Measurements from ENCODE around the gene PLSCR4.

PLSCR4 gene

DNA sequence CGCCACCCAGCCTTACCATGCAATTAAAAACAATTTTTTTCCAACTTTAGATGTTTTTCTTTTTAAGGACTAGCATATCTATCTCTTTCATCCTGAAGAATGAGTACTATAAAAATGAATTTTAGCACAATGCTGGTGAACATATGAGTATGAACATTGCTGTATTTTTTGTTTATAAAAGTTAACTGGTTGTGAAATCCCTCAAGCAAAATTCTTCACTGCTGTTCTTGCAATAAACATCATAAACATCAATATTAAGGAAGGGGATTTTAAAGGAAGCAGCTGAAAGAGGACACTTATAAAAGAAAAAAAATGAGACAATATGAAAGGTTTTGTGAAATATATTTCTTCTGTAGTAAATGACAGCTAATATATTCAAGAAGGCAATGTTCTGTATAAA is 3.0 kb downstream of the PLSCR4 start:
- POLR2A ChIA-PET, result no interaction called here
- Histone ChIP-seq H3K27ac (ENCODE audit: extremely low read depth, low read depth, low read length) (no peak overlapping the region), H3K4me3 (ENCODE audit: low read depth, low read length) (no peak overlapping the region), H3K9me3 (ENCODE audit: control insufficient read depth, insufficient read depth, low read depth, low read length) (no peaks in the 10 kb centered on the region), H3K4me1 (ENCODE audit: control insufficient read depth, insufficient read depth, low read length) (no peaks in the 10 kb centered on the region), H3K36me3 (ENCODE audit: control insufficient read depth in 2 of 2, insufficient read depth in 1 of 2, low read length in 2 of 2) (no peaks in the 10 kb centered on the region)
- CTCF ChIA-PET, result no interaction called here
- no peak for TF ChIP-seq MZF1 (tag by site-specific recombination; IDR thresholded peaks at IDR 0.05; ENCODE audit: borderline replicate concordance)
- TF ChIP-seq ZNF112 (tag by site-specific recombination; IDR thresholded peaks at IDR 0.05), result no peak
- no peak for TF ChIP-seq ZNF792 (tag by site-specific recombination; IDR thresholded peaks at IDR 0.05)
- TF ChIP-seq WT1 (tag by site-specific recombination; IDR thresholded peaks at IDR 0.05), result no peak
- TF ChIP-seq ZNF433 (tag by site-specific recombination; IDR thresholded peaks at IDR 0.05; ENCODE audit: low read depth), result no peak
- no peak for TF ChIP-seq ZIC2 (tag by site-specific recombination; IDR thresholded peaks at IDR 0.05)
- TF ChIP-seq ZNF266 (tag by site-specific recombination; IDR thresholded peaks at IDR 0.05; ENCODE audit: low read depth), result no peak
- no peak for TF ChIP-seq ZNF843 (tag by site-specific recombination; IDR thresholded peaks at IDR 0.05)
- TF ChIP-seq ZNF837 (tag by site-specific recombination; IDR thresholded peaks at IDR 0.05), result no peak
- no peak for TF ChIP-seq IKZF3 (tag by site-specific recombination; IDR thresholded peaks at IDR 0.05)
- TF ChIP-seq ZNF830 (tag by site-specific recombination; IDR thresholded peaks at IDR 0.05; ENCODE audit: low read depth), result no peak
- TF ChIP-seq KLF1 (tag by site-specific recombination; IDR thresholded peaks at IDR 0.05), result no peak
- TF ChIP-seq, protein P1, sequence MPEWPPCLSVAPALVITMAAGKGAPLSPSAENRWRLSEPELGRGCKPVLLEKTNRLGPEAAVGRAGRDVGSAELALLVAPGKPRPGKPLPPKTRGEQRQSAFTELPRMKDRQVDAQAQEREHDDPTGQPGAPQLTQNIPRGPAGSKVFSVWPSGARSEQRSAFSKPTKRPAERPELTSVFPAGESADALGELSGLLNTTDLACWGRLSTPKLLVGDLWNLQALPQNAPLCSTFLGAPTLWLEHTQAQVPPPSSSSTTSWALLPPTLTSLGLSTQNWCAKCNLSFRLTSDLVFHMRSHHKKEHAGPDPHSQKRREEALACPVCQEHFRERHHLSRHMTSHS (tag by site-specific recombination; IDR thresholded peaks at IDR 0.05), result no peak
- TF ChIP-seq, protein P2, sequence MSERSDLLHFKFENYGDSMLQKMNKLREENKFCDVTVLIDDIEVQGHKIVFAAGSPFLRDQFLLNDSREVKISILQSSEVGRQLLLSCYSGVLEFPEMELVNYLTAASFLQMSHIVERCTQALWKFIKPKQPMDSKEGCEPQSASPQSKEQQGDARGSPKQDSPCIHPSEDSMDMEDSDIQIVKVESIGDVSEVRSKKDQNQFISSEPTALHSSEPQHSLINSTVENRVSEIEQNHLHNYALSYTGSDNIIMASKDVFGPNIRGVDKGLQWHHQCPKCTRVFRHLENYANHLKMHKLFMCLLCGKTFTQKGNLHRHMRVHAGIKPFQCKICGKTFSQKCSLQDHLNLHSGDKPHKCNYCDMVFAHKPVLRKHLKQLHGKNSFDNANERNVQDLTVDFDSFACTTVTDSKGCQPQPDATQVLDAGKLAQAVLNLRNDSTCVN (tag by site-specific recombination; optimal IDR thresholded peaks at IDR 0.05), result no peak
- TF ChIP-seq ZEB2 (tag by site-specific recombination; IDR thresholded peaks at IDR 0.05), result no peak

DNA sequence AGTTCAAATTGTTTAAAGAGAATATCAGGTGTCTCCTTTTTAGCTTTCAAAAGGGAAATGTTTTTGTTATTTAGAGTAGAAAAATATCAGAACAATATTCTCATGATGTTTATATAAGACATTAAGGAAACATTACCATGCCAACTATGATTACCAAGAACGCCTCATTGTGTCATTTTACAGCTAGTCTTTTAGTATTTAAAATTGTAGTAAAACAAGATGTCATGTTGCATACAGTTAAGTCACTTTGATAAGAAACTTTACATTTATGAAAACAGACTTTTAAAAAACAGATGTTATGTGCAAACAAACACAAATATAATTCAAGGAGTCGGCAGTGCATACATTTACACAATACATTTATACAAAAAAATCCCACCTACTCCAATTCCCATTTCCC is 4.4 kb downstream of the PLSCR4 start:
- CTCF ChIA-PET, result no interaction called here

DNA sequence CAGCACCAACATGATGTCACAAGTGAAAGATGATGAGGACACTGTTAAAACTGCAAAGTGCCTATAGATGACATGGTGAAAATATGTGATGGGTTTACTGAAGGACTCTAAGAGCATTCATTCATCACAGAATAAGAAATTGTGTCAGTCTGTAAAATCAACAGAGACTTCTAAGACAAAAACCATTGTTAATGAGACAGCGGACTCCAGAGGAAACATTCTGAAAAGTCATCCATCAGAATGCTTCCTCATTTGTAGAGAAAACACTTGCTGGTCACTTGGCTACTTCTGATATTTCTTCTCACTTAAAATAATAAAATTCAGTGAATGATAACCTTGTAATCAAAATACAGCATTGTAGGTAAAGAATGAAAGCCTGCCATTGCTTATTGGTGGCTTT is 7.3 kb downstream of the PLSCR4 start:
- ChIA-PET CTCF (no interaction called here), POLR2A (no interaction called here)
- TF ChIP-seq ZNF837 (tag by site-specific recombination; IDR thresholded peaks at IDR 0.05) (no peak), ZNF248 (tag by site-specific recombination; IDR thresholded peaks at IDR 0.05) (no peak)
- no peak overlapping the region for H3K4me3 ChIP-seq (ENCODE audit: low read depth, low read length)
- H3K36me3 ChIP-seq (ENCODE audit: control insufficient read depth in 2 of 2, insufficient read depth in 1 of 2, low read length in 2 of 2), result no peaks in the 10 kb centered on the region
- no peak overlapping the region for H3K27ac ChIP-seq (ENCODE audit: extremely low read depth, low read depth, low read length)
- H3K9me3 ChIP-seq (ENCODE audit: control insufficient read depth, insufficient read depth, low read depth, low read length), result no peaks in the 10 kb centered on the region
- no peaks in the 10 kb centered on the region for H3K4me1 ChIP-seq (ENCODE audit: control insufficient read depth, insufficient read depth, low read length)

More for the DNA sequence above, 4.4 kb downstream of the PLSCR4 start:
- H3K4me3 ChIP-seq (ENCODE audit: low read depth, low read length), result no peak overlapping the region
- POLR2A ChIA-PET, result no interaction called here
- no peak for TF ChIP-seq ZNF404 (tag by site-specific recombination; IDR thresholded peaks at IDR 0.05)
- TF ChIP-seq, protein P3, sequence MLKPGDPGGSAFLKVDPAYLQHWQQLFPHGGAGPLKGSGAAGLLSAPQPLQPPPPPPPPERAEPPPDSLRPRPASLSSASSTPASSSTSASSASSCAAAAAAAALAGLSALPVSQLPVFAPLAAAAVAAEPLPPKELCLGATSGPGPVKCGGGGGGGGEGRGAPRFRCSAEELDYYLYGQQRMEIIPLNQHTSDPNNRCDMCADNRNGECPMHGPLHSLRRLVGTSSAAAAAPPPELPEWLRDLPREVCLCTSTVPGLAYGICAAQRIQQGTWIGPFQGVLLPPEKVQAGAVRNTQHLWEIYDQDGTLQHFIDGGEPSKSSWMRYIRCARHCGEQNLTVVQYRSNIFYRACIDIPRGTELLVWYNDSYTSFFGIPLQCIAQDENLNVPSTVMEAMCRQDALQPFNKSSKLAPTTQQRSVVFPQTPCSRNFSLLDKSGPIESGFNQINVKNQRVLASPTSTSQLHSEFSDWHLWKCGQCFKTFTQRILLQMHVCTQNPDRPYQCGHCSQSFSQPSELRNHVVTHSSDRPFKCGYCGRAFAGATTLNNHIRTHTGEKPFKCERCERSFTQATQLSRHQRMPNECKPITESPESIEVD (tag by site-specific recombination; IDR thresholded peaks at IDR 0.05), result 0 out of 2 replicates have a peak, but pooled peaks have one; percentile 28
- no peaks in the 10 kb centered on the region for H3K9me3 ChIP-seq (ENCODE audit: control insufficient read depth, insufficient read depth, low read depth, low read length)
- no peaks in the 10 kb centered on the region for H3K4me1 ChIP-seq (ENCODE audit: control insufficient read depth, insufficient read depth, low read length)
- H3K27ac ChIP-seq (ENCODE audit: extremely low read depth, low read depth, low read length), result no peak overlapping the region
- H3K36me3 ChIP-seq (ENCODE audit: control insufficient read depth in 2 of 2, insufficient read depth in 1 of 2, low read length in 2 of 2), result no peaks in the 10 kb centered on the region
